Measurements from ENCODE around the gene TMEM132D. TPM values are rescaled to one million over a fixed set of nuclear protein-coding genes. Genes with fewer than 3 reads are reported as not detected.

TMEM132D gene
- total RNA-seq, 4 donors from 2014 or later = not detected

DNA sequence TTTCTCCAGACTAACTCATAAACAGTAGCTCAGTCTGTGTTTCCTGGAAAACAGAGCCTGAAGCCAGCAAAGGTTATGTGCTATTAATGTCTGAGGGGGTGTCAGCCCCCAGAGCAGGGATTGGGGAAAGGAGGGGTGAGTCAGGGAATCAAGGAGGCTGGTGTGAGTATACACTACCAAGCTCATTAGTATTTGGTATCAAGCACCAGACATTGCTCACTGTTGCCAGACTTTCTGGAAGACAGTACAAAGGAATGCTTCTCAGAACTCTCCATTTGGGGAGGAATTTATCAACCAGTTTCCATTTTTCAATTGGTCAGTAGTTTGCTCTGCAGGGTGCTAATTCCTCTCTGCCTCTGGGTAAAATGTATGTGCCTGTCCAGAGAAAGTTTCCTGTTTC, 607.2 kb downstream of the TMEM132D start:
- TF ChIP-seq, protein P1, sequence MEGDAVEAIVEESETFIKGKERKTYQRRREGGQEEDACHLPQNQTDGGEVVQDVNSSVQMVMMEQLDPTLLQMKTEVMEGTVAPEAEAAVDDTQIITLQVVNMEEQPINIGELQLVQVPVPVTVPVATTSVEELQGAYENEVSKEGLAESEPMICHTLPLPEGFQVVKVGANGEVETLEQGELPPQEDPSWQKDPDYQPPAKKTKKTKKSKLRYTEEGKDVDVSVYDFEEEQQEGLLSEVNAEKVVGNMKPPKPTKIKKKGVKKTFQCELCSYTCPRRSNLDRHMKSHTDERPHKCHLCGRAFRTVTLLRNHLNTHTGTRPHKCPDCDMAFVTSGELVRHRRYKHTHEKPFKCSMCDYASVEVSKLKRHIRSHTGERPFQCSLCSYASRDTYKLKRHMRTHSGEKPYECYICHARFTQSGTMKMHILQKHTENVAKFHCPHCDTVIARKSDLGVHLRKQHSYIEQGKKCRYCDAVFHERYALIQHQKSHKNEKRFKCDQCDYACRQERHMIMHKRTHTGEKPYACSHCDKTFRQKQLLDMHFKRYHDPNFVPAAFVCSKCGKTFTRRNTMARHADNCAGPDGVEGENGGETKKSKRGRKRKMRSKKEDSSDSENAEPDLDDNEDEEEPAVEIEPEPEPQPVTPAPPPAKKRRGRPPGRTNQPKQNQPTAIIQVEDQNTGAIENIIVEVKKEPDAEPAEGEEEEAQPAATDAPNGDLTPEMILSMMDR (IDR thresholded peaks at IDR 0.05; ENCODE audit: low read depth) = no peak

DNA sequence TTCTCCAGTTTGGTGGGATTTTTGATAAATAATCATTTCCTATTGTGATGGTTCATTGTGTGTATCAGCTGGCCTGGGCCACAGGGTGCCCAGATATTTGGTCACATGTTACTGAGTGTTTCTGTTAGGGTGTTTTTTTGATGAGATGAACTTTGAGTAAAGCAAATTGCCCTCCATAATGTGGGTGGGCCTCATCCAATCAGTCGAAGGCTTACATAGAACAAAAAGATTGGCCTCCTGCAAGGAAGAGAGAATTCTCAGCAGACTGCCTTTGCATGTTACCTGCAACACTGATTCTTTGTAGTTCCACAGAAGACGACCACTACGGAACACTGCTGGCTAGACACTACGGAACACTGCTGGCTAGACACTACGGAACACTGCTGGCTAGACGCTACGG, 609.0 kb downstream of the TMEM132D start:
- TF ChIP-seq, protein P1 (IDR thresholded peaks at IDR 0.05; ENCODE audit: low read depth) = no peak

DNA sequence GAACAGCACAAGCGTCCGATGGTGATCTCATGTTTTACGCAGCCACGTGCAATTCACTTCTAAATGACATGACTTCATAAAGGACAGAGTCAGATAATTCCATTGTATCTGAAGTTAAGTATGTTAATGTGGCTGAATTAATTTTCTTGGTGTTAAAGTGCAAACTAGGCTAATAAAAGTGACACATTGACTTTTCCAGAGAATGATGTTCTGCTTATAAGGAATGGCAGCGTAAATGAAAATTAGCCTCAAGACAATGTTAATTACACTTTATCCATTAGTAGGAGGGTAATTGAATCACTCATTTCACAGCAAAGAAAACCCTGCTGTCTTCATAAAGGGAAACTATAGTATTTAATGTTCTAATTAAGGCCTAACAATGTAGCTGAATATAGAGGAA, 624.1 kb downstream of the TMEM132D start:
- TF ChIP-seq, protein P1 (IDR thresholded peaks at IDR 0.05; ENCODE audit: low read depth) = no peak

DNA sequence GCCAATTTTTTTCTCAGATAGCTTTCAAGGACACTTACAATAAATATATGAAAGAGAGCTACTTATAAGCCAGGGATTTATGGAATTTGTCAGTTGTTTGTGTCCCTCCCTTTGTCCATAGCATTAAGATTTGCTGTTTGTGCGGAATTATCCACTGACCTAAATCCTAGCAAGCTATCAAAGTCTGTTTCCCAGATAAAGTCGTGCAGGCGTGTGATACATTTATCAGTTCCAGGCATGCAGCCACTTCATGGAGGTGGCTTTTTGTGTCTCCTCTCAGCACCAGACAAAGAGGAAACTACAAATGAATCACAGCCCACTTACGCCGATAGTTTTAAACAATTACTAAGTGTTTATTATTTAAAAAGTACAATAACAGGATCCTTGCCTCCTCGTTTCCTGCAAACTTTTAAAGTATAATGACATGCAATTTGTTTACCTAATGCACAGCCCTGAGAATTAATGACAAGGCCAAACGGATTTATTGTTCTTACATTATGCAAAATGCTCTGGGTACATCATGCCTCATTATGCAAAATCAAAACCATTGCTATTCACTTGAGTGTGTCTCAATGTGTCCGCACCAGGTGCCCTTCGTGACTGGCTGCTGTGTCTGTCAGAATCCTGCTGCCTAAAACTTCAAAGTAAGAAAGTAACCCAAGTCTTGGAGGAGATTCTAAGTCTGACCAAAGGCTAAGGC, 627.3 kb downstream of the TMEM132D start:
- TF ChIP-seq, protein P1 (IDR thresholded peaks at IDR 0.05; ENCODE audit: low read depth) = no peak

DNA sequence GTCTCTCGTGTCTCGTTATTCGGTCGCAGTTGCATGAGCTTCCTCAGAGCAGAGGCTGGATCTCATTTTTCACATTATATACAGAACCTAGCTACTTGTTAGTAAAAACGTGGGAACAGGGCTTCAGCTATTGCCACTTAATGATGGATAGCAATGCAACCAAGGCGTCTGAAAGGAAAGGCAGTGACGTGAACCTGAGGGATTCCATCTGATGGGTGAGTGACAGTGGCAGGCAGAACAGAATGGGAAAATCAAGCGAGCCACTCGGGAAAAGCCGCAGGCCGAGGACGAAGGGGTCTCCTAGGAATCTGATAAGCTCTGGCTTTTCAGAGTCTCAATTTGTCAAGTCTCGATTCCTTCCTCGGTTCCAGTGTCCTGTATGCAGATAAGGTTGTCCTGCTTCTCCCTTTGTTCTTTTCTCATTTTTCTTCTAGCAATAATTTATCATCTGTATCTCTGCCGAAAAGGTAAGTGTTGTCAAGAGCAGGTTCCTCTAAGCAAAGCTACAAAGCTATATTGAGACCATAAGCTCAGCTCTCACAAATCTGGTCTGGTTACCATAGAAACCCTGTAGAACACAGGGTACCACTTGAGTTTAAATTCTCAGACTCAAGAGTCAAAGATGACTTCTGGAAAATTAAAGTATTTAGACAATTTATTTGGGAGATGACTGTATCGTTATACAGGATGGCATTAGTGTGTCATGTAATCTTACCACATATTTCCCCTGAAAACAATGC, 633.9 kb downstream of the TMEM132D start:
- TF ChIP-seq, protein P1 (IDR thresholded peaks at IDR 0.05; ENCODE audit: low read depth) = no peak

DNA sequence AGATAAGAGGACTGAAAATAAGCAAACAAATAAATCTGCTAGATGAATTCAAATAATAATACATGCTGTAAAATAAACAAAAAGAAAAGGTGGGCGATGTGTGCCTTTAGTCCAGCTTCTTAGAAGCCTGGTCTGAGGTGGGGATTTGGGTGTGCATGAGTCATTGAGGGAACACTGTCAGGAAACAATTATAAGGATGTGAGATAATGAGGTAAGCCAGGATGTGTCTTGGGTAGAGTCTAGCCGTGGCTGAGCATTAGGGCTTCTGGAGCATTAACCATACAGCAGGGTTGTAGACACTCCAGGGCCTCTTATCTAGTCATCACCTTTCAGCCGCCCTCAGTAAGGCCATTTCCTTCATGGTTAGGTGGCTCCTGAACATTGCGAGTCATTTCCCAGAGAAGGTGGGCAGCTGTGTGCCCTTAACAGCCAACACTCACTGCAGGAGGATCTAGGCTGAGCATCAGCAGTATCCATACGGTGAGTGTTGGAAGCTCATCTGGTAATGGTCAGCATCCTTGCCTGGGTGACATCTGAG, 645.0 kb downstream of the TMEM132D start:
- TF ChIP-seq, protein P1 (IDR thresholded peaks at IDR 0.05; ENCODE audit: low read depth) = no peak

DNA sequence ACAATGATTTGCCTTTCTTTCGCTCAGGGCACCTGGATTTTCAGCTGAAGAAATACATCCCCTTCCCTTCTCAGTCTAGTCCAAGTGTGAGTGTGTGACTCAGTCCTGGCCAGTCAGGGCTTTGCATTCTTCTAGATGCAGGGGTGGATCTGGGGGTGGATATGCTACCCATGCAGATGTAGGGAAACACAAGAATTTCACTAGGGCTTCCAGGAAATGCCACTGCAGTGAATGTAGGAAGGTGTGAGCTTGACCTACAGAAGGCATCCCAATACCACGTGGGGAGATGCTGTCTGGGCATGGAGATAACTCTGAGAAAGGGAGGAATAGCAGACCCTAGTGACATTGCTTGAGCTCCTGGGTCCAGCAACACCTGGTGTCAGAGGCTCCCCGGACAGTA, 646.3 kb downstream of the TMEM132D start:
- TF ChIP-seq, protein P1 (IDR thresholded peaks at IDR 0.05; ENCODE audit: low read depth) = no peak
